H9 (cell line): ENCODE data around the gene TACC2. TPM values are rescaled to one million over a fixed set of nuclear protein-coding genes. Genes with fewer than 3 reads are reported as not detected.

ENCODE experiments used
- DNase-seq: peaks from one replicate; pipeline ENCODE4 v3.0.0-alpha.2; 2017
- H2AFZ ChIP-seq: one replicate; pipeline ENCODE4 v1.6.1; 2013; ENCODE audit warnings: mild to moderate bottlenecking, low read length, control low read depth, moderate library complexity
- H2AK5ac ChIP-seq: 2 replicates; pipeline ENCODE4 v1.6.1; 2013; ENCODE audit warnings: low read length, control low read depth, mixed read lengths; ENCODE audit not compliant: insufficient read length
- H2BK120ac ChIP-seq: one replicate; pipeline ENCODE4 v1.6.1; 2013; ENCODE audit warnings: low read depth, mild to moderate bottlenecking, low read length, control low read depth, inconsistent platforms; ENCODE audit not compliant: poor library complexity, severe bottlenecking
- H2BK12ac ChIP-seq: 2 replicates; pipeline ENCODE4 v1.6.1; 2013; ENCODE audit warnings: low read length, control low read depth, mixed read lengths, low read depth; ENCODE audit not compliant: insufficient read length
- H2BK15ac ChIP-seq: 2 replicates; pipeline ENCODE4 v1.6.1; 2013; ENCODE audit warnings: low read depth, low read length, control low read depth
- H2BK20ac ChIP-seq: one replicate; pipeline ENCODE4 v1.6.1; 2013; ENCODE audit warnings: low read depth, mild to moderate bottlenecking, low read length, control low read depth, inconsistent platforms; ENCODE audit not compliant: poor library complexity, severe bottlenecking
- H2BK5ac ChIP-seq: 2 replicates; pipeline ENCODE4 v1.6.1; 2013; ENCODE audit warnings: low read length, control low read depth, mixed read lengths; ENCODE audit not compliant: insufficient read length
- H3K14ac ChIP-seq: 2 replicates; pipeline ENCODE4 v1.6.1; 2013; ENCODE audit warnings: low read length, control low read depth; ENCODE audit not compliant: insufficient read depth
- H3K18ac ChIP-seq: 2 replicates; pipeline ENCODE4 v1.6.1; 2013; ENCODE audit warnings: low read depth, mild to moderate bottlenecking, mixed read lengths, low read length, control low read depth; ENCODE audit not compliant: insufficient read length
- H3K23ac ChIP-seq: 2 replicates; pipeline ENCODE4 v1.6.1; 2013; ENCODE audit warnings: low read length, control low read depth, mixed read lengths, low read depth; ENCODE audit not compliant: insufficient read length
- H3K23me2 ChIP-seq: 2 replicates; pipeline ENCODE4 v1.6.1; 2013; ENCODE audit warnings: low read depth, mild to moderate bottlenecking, mixed read lengths, low read length, control low read depth; ENCODE audit not compliant: insufficient read length, poor library complexity, severe bottlenecking
- H3K27ac ChIP-seq: 2 replicates; pipeline ENCODE4 v1.5.1; 2013; ENCODE audit warnings: low read length, control low read depth, mixed read lengths, low read depth; ENCODE audit not compliant: insufficient read length
- H3K27me3 ChIP-seq: 2 replicates; pipeline ENCODE4 v1.6.1; 2013; ENCODE audit warnings: low read length, control low read depth, inconsistent platforms; ENCODE audit not compliant: insufficient read depth
- H3K4ac ChIP-seq: 2 replicates; pipeline ENCODE4 v1.6.1; 2013; ENCODE audit warnings: low read depth, mild to moderate bottlenecking, control low read depth, inconsistent platforms, low read length, moderate library complexity
- H3K4me1 ChIP-seq: 2 replicates; pipeline ENCODE4 v1.6.1; 2013; ENCODE audit warnings: low read length, control low read depth, inconsistent platforms; ENCODE audit not compliant: insufficient read depth
- H3K4me2 ChIP-seq: 2 replicates; pipeline ENCODE4 v1.6.1; 2013; ENCODE audit warnings: low read length, control low read depth, mixed read lengths; ENCODE audit not compliant: insufficient read length, insufficient read depth
- H3K56ac ChIP-seq: 2 replicates; pipeline ENCODE4 v1.6.1; 2013; ENCODE audit warnings: low read depth, mild to moderate bottlenecking, mixed read lengths, low read length, control low read depth; ENCODE audit not compliant: insufficient read length
- H3K79me1 ChIP-seq: 2 replicates; pipeline ENCODE4 v1.6.1; 2013; ENCODE audit warnings: low read depth, mild to moderate bottlenecking, moderate library complexity, low read length, control low read depth, inconsistent platforms; ENCODE audit not compliant: insufficient read depth, poor library complexity, severe bottlenecking
- H3K79me2 ChIP-seq: 2 replicates; pipeline ENCODE4 v1.6.1; 2013; ENCODE audit warnings: low read length, control low read depth, inconsistent platforms; ENCODE audit not compliant: insufficient read depth
- H3K9ac ChIP-seq: 2 replicates; pipeline ENCODE4 v1.6.1; 2013; ENCODE audit warnings: low read length, control low read depth, mixed read lengths; ENCODE audit not compliant: insufficient read length; ENCODE audit errors: extremely low read depth
- H3K9me3 ChIP-seq: one replicate; pipeline ENCODE4 v1.6.1; 2013; ENCODE audit warnings: low read depth, low read length, inconsistent platforms; ENCODE audit not compliant: control insufficient read depth
- H3T11ph ChIP-seq: one replicate; pipeline ENCODE4 v1.6.1; 2013; ENCODE audit warnings: mild to moderate bottlenecking, low read length, control low read depth, inconsistent platforms
- H4K20me1 ChIP-seq: one replicate; pipeline ENCODE4 v1.6.1; 2013; ENCODE audit not compliant: control insufficient read depth, insufficient read length, insufficient read depth
- H4K5ac ChIP-seq: 2 replicates; pipeline ENCODE4 v1.6.1; 2013; ENCODE audit warnings: low read depth, mild to moderate bottlenecking, mixed read lengths, low read length, control low read depth; ENCODE audit not compliant: insufficient read length
- H4K8ac ChIP-seq: replicated peaks from 2 replicates; pipeline ENCODE4 v1.6.1; 2013; ENCODE audit warnings: low read length, control low read depth, mixed read lengths, low read depth; ENCODE audit not compliant: insufficient read length
- H4K91ac ChIP-seq: 2 replicates; pipeline ENCODE4 v1.6.1; 2013; ENCODE audit warnings: low read depth, mild to moderate bottlenecking, moderate library complexity, mixed read lengths, low read length, control low read depth; ENCODE audit not compliant: insufficient read length
- H3K27ac Mint-ChIP-seq, 3 experiments: 2 replicates in 2 of 3; 3 replicates in 1 of 3; pipeline ENCODE4 v1.8.0; 2020 to 2021; ENCODE audit warnings: mixed read lengths in 3 of 3, mild to moderate bottlenecking in 1 of 3, moderate library complexity in 1 of 3
- H3K27me3 Mint-ChIP-seq: 2 replicates; pipeline ENCODE4 v1.8.0; 2021; ENCODE audit warnings: low read depth, mild to moderate bottlenecking, moderate library complexity, mixed read lengths
- H3K36me3 Mint-ChIP-seq, 3 experiments: 2 replicates in 2 of 3; 3 replicates in 1 of 3; pipeline ENCODE4 v1.8.0; 2020 to 2021; ENCODE audit warnings: low read depth in 3 of 3, mixed read lengths in 3 of 3; ENCODE audit not compliant: insufficient read depth in 1 of 3
- H3K4me1 Mint-ChIP-seq, 2 experiments: 2 replicates each; pipeline ENCODE4 v1.8.0; 2020; ENCODE audit warnings: mixed read lengths in 2 of 2
- H3K4me3 Mint-ChIP-seq, 2 experiments: 2 replicates in 1 of 2; 3 replicates in 1 of 2; pipeline ENCODE4 v1.8.0; 2020 to 2021; ENCODE audit warnings: mild to moderate bottlenecking in 2 of 2, mixed read lengths in 2 of 2, moderate library complexity in 1 of 2
- H3K9me3 Mint-ChIP-seq, 2 experiments: 2 replicates in 1 of 2; 3 replicates in 1 of 2; pipeline ENCODE4 v1.8.0; 2020; ENCODE audit warnings: mild to moderate bottlenecking in 2 of 2, mixed read lengths in 2 of 2, moderate library complexity in 1 of 2
- CTCF ChIP-seq: fragments of 200-600 bp; sonication (generic); conservative IDR thresholded peaks from 3 replicates; pipeline ENCODE4 v1.8.0; 2021; ENCODE audit warnings: antibody characterized with exemption, mild to moderate bottlenecking
- WGBS: extraction: QIAGEN DNeasy Blood & Tissue Kit; methylation state at CpG from one replicate; pipeline ENCODE4 v1.1.7; 2013; ENCODE audit warnings: missing lambda C conversion rate, low lambda C conversion rate, mixed read lengths; ENCODE audit not compliant: insufficient read length; ENCODE audit errors: extremely low coverage; 5-methylcytosine and 5-hydroxymethylcytosine counted together
- total RNA-seq: library from RNA; stranded (reverse); gene quantifications from 2 replicates; pipeline ENCODE4 v1.2.1, GENCODE V29; 2021

The TACC2 gene
- total RNA-seq, 1 experiment from 2014 or later: 58.1 TPM

GRCh38 chr10:121998462-121998861 lies 9.5 kb downstream of the TACC2 start:
- Histone ChIP-seq H2BK120ac (no peak overlapping the region), H2BK12ac (no peak overlapping the region), H3K9me3 (no peaks in the 10 kb centered on the region), H4K5ac (no peak overlapping the region), H2AFZ (no peak overlapping the region), H4K8ac (no peak overlapping the region), H2BK15ac (no peak overlapping the region), H4K20me1 (no peaks in the 10 kb centered on the region), H2BK20ac (no peak overlapping the region), H3K23ac (no peak overlapping the region), H3K18ac (no peak overlapping the region), H3T11ph (no peak overlapping the region), H3K27ac (no peak overlapping the region), H3K9ac (no peak overlapping the region), H2AK5ac (no peak overlapping the region), H3K27me3 (no peaks in the 10 kb centered on the region), H3K79me1 (no peaks in the 10 kb centered on the region), H3K4ac (no peak overlapping the region), H2BK5ac (no peak overlapping the region), H3K79me2 (no peaks in the 10 kb centered on the region), H3K4me1 (peaks cover 4% of the 10 kb centered on the region; the same call in 1 of the 2 replicates), H3K56ac (no peak overlapping the region), H3K23me2 (no peaks in the 10 kb centered on the region), H3K4me2 (no peak overlapping the region), H3K14ac (no peak overlapping the region), H4K91ac (no peak overlapping the region)
- Mint-ChIP-seq H3K9me3 (peaks cover 24 to 26% of the 10 kb centered on the region in 2 experiments), H3K27ac (no peak overlapping the region), H3K4me3 (no peak overlapping the region), H3K36me3 (peaks cover 0 to 26% (median 6%) of the 10 kb centered on the region in 3 experiments; a peak in 5 of 7 replicates), H3K27me3 (peaks cover 1% of the 10 kb centered on the region), H3K4me1 (peaks cover 29 to 30% of the 10 kb centered on the region in 2 experiments)
- no CpG with 5 or more reads among the region's 6 CpGs for WGBS
- TF ChIP-seq CTCF: no peak
- no peak for DNase-seq
